Ovary (tissue), 3 donors: ENCODE measurements around the gene EPB41L2.

Experiments
- CTCF ChIP-seq, 3 donors: fragments of 450-650 bp in 2 of 3; fragments of 200-600 bp in 1 of 3; IDR thresholded peaks; one replicate each; pipeline versions ENCODE4 v1.5.1 to v1.8.0; 2016 to 2022; ENCODE audit warnings: antibody characterized with exemption in 3 of 3, mild to moderate bottlenecking in 1 of 3
- POLR2A ChIP-seq: fragments of 450-650 bp; IDR thresholded peaks from one replicate; pipeline ENCODE4 v1.6.1; 2017; ENCODE audit warnings: antibody characterized with exemption, mild to moderate bottlenecking, moderate library complexity
- donor health status: DM: no; HTN: no; CAD: no.

DNA sequence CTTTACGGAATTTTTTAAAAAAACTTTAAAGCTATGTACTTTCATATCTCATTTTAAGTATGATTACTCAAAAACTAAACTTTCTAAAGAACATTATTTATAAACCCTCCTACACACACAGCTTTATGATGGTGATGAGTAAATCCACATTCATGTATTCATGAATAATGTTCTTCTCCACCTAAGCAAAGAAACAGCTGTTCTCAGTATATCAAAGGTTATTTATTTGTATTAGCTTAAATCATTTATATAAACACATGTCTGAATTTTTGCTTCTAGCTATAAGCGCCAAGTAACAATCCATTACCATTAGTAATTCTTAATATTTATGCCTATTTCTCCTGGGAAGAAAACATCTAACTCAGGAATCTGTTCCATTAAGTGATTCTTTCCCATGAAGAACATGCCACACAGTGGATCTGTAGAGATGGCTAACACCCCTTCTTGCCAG, 172.5 kb downstream of the EPB41L2 start:
- TF ChIP-seq POLR2A, result no peak
- no peak for TF ChIP-seq CTCF (IDR thresholded peaks at IDR 0.05)
